Cerebellar cortex (tissue), 1 donor: ENCODE results near the gene ANKRD42.
"Not testable (repeated sequence)": the region's sequence is repeated elsewhere in the genome, so short reads cannot be mapped to it uniquely, and the experiment has no call there.

ENCODE experiments used
- DNase-seq: peaks from one replicate; pipeline ENCODE4 v3.0.0-alpha.2; 2015; ENCODE audit warnings: low spot score

ANKRD42 gene

DNA sequence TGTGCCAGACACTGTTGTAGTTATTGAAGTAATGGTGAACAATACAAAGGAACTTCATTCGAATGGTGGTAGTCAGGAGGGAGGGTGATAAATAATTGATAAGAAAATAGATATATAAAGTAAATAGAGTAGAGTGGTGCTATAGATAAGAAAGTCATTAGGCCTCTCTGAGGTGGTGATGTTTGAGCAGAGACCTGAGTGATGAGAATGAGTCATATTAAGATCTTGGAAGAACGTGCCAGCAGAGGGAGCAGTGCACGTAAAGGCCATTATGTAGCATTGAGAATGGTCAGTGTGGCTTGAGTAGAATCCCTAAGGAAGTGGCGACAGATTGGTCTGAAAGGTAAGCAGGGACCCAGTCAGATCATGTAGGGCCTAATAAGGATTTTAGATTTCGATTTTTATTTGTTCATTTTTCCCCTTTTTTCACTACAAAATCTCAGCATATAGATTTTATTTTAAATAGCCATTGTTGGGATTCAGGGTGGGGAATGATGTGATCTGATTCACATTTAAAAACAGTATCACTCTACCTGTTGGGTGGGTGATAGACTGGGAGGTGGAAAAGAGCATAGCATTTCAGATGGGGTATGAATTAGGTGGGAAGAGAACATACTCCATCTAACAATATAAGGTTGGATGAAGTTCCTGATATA is 47.9 kb downstream of the ANKRD42 start:
- peak; percentile 78 for DNase-seq

- DNase-seq = no peak
These were observed 55.9 kb downstream of the ANKRD42 start for GRCh38 chr11:83249445-83249844.

- peak; percentile 46 for DNase-seq
These were observed 56.6 kb downstream of the ANKRD42 start for GRCh38 chr11:83249972-83250593.

DNA sequence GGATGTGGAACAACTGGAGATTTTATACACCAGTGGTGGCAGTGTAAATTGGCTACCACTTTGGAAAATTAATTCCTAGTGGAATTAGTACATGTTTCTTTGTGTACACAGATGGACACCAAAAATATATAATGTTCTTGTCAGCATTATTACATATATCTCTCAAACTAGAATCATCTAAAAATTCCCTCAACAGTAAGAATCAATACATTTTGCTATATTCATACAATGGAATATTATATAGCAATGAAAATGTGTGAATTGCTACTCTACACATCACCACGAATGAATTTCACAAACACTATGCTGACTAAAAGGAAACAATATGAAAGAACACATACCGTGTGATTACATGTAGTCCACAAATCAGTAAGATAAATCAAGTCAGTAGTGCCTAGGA is 58.8 kb downstream of the ANKRD42 start:
- no peak for DNase-seq

DNA sequence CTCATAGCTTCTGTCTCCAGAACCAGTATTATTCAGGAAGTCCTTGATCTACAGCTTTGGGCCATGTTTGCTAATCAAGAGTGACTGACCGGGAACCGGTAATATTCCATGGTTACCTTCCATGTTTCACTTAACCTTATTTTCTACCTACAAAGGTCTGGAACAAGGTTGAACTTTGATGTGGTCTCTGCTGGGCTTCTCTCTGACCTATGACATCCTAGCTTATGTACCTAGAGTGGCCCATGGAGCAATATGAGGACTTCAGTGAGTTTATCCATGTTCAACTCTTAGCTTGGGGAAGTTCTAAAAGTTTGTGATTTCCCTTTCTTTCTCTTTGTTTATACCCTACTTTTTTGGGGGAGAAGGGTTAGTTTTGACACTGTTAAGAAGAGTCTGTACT is 59.4 kb downstream of the ANKRD42 start:
- DNase-seq = no peak

DNA sequence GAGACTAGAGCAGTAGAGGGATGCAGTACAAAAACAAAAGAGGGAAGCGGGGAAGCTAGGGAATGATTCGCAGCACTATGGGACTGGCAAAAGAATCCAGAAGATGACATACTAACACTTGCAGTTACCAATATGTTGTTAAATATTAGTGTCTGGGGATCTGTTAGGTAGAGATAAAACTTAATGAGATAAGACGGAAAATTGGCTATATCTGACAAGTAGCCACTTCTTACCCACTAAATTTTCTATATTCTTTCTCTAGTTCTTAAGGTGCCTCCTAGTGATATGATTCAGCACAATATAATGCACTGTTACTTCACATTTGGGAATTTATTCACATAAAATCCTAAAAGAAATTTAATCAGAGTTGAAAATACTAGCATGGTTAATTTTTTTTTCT is 61.9 kb downstream of the ANKRD42 start:
- no peak for DNase-seq

- no peak for DNase-seq
These were observed 63.3 kb downstream of the ANKRD42 start for GRCh38 chr11:83256602-83257340.

GRCh38 chr11:83257761-83258168 is 64.3 kb downstream of the ANKRD42 start:
- no peak for DNase-seq

- DNase-seq = no peak
These were observed 66.0 kb downstream of the ANKRD42 start for GRCh38 chr11:83259559-83259958.

DNA sequence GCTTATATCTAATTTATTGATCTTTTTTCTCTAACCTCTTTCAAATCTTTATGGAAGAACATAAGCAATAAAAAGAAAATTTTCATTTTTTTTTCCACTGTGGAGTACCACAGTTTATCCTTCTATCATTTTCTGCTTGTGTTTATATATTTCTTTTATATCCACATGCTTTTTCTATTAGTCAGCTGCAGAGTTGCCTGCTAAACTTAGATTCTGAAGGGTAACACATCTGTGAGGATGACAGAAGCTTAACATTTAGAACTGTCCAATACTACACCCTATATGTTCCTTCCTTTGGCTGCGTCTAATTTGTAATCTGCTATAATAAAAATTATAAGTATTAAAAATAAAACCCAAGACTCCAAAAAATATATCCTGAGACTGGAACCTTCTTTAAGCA is 71.8 kb downstream of the ANKRD42 start:
- no peak for DNase-seq

DNA sequence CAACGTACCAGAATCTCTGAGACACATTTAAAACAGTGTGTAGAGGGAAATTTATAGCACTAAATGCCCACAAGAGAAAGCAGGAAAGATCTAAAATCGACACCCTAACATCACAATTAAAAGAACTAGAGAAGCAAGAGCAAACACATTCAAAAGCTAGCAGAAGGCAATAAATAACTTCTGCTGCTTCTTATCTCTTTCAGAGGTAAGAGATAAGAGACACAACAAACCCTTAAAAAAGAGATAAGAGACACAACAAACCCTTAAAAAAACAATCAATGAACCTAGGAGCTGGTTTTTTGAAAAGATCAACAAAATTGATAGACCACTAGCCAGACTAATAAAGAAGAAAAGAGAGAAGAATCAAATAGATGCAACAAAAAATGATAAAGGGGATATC is 75.6 kb downstream of the ANKRD42 start:
- not testable (repeated sequence) for DNase-seq

- DNase-seq = not testable (repeated sequence)
These were observed 78.2 kb downstream of the ANKRD42 start for GRCh38 chr11:83271734-83272133.

GRCh38 chr11:83272627-83273026 is 79.1 kb downstream of the ANKRD42 start:
- no peak for DNase-seq

GRCh38 chr11:83275888-83276641 is 82.6 kb downstream of the ANKRD42 start:
- DNase-seq = no peak

DNA sequence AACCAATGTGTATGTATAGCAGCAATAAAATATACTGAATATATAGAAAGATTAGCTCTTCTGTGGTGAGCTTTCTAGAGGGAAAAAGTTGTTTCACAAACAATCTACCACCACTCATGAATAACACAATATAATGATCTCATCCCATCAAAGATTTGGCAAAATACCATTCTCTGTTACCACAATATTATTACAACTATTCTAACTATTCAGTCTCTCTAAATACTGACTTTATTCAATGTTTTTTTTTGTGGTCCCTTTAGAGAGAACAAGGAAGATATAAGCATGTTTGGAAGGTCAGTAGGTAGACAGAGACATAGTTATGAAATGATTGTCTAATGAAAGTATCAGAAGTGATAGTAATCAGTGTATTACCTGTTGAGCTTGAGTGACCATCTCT is 84.8 kb downstream of the ANKRD42 start:
- DNase-seq = no peak

- no peak for DNase-seq
These were observed 86.7 kb downstream of the ANKRD42 start for GRCh38 chr11:83280256-83280655.

DNA sequence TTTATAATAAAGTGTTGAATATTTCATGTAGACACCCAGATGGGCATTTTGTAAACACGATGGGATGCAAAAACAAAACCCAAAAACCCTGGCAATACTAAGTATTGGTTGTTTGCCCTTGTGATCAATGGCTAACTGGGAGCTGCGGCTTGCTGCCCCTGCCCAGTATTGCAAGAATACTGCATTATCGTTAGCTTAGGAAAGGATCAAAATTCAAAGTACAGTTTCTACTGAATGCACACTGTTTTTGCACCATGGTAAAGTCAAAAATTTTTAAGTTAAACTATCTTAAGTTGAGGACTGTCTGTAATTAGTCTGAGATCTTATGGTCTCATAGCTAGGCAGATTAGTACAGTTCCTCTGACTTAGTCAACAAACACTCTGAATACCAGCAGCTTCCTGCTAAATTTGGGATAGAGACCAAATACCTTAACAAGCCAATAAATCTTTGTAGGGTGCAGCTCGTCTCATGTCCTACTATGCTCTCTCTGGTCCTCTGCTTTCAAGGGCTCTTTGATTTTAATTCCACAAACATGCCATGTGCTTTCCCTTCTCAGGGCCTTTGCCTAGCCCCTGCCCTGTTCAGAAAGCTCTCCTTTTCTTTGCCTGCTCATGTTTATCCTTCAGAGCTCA is 88.7 kb downstream of the ANKRD42 start:
- DNase-seq = no peak

- no peak for DNase-seq
These were observed 91.1 kb downstream of the ANKRD42 start for GRCh38 chr11:83284501-83285150.

DNA sequence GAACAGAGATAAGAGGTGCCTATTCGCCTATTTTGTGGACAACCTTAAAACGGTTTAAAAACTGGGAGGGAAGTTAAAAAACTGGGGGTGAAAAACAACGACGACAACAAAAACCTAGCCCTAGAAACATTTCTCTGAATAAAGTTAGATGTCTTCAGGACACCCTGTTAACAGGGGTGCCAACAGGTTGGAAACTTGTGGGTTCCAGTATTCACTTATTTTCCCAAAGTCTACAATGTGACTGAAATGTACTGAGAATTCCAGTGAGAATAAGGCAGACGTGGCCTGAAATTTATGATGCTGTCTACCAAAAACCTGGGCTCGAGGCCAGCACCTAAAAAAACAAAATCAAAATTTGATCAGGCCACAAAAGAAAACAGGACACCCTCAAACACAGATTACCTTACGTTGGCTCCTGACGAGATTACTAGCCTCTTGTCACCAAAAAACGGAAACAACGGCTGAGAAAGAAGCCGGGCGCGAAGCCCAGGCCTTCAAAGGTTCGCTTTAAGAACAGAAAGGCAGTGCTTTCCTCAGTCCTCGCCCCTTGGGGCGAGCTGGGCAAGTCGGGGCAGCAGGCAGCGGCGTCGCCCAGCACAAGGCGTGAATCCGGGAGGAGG is 91.7 kb downstream of the ANKRD42 start:
- no peak for DNase-seq

DNA sequence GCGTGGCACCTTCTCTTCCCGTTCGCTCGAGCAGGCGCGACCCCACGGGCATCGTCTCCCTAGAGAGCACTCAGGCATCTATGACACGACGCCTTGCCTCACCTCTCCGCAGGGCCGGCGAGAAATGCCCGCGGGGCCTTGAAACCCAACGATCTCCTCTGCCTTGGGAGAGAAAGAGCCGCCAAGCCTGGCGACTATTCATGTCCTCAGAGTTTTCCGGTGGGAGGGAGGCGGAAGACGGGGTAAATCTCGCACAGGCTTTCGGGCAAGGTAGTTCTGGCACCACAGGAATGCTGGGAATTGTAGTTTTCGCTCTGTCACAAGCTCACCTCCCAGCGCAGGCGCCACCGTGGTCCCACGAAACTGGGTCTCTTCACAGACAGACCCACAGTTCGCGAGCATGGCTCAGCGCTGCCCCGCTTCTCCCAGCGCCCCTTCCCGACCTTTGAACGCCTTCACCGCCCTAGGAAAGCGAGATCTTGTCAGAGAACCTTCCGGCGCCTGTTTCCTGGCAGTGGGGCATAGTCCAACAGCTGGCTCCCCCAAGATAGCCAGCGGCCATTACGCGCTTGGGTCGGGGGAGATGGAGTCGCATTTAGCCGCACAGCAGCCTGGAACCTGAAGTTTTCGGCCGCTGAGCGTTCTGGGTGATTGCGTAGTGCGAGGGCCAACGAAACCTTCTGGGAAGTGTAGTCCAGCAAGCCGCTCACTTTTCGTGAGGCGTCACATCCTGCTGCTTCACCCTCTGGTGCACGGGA is 92.4 kb downstream of the ANKRD42 start, which contains the start of gene CCDC90B:
TSS of gene CCDC90B (minus strand) at position 597 of the 758 bp plus-strand sequence. CDS start at position 202, 395 bp downstream.
- peak; percentile 99 for DNase-seq
